GM18519 (cell line): ENCODE results near the gene ARPC4.
A peak's percentile ranks its signal among the peaks of the same experiment; 100 is the strongest.
"Not testable (repeated sequence)": the region's sequence is repeated elsewhere in the genome, so short reads cannot be mapped to it uniquely, and the experiment has no call there.

Source experiments
- ATAC-seq: cut with Tn5 transposase; IDR thresholded peaks from one replicate; pipeline ENCODE4 v1.9.1; 2021; ENCODE audit warnings: mild to moderate bottlenecking, moderate library complexity; ENCODE audit not compliant: unreplicated experiment, low FRiP score

Gene ARPC4

DNA sequence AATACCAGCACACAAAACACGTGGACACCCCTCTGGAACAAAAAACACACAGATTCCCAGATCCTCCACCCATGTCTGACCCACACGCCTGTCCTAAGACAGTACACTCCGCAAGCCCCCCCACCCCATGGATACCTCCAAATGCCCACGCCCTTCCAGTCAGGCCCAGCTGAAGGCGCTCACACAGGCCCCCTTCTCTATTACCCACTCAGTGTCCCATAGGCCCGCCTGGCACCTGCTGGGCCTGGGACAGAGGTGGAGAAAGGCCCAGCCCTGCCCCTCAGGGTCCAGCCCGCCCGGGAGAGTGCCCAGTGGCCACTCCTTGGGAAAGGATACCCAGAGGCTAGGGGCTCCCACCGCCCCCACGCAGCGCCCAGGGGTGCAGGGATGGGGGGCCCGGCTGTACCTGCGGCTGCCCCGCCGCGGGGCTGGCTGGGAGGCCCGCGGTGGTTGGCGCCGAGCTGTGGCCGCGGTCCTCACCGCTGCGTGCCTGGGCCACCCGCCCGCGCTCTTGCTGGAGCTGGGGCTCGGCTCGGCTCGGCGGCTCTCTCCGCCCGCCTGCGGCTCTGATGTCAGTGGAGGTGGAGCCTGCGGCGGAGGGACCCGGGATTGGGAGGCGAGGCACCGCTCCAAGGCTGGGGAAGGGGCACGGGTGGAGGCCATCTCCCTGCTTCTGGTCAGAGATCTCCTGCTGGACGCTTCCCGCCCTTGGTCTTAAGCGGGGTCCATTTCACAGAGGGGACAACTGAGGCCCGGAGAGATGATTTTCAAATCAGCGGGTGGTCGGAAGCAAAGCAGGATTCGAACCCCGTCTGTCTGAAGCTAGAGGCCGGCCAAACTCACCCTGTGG lies 23.2 kb upstream of the ARPC4 start, which contains the start of gene CAMK1:
CAMK1 (minus strand) TSS at position 522 of the 850 bp plus-strand sequence. CDS start 2,198 bp downstream, outside the sequence.
- no peak for ATAC-seq

DNA sequence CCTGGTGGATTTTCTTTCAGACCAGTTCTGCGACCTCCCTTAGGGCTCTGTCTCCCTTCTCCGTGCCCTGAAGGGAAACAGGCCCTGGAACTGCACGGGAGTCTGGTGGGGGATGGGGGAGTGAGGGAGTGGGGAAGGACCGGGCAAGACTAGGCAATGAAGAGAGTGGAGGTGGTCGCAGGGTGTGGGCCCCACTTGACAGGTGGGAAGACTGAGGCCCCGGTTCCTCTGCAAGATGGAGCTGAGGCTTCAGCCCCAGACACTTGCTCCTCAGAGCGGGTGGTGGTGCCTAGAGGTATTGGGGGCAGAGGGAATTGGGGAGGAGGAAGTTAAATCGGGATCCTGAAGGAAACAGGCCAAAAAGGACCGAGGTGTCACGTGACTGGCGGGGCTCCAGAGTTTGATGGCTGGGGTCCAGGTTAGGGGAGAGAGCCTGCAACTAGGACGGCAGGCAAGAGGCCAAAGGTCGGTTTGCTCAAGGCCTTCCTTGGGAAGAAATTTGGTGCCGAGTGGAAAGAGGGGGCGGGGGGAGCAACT lies 22.5 kb upstream of the ARPC4 start:
- ATAC-seq: no peak

GRCh38 chr3:9771007-9771406 lies 21.9 kb upstream of the ARPC4 start:
- not testable (repeated sequence) for ATAC-seq

- no peak for ATAC-seq
Measured at GRCh38 chr3:9776896-9777693, 15.8 kb upstream of the ARPC4 start.

- no peak for ATAC-seq
Measured at GRCh38 chr3:9777694-9778021, 15.2 kb upstream of the ARPC4 start.

DNA sequence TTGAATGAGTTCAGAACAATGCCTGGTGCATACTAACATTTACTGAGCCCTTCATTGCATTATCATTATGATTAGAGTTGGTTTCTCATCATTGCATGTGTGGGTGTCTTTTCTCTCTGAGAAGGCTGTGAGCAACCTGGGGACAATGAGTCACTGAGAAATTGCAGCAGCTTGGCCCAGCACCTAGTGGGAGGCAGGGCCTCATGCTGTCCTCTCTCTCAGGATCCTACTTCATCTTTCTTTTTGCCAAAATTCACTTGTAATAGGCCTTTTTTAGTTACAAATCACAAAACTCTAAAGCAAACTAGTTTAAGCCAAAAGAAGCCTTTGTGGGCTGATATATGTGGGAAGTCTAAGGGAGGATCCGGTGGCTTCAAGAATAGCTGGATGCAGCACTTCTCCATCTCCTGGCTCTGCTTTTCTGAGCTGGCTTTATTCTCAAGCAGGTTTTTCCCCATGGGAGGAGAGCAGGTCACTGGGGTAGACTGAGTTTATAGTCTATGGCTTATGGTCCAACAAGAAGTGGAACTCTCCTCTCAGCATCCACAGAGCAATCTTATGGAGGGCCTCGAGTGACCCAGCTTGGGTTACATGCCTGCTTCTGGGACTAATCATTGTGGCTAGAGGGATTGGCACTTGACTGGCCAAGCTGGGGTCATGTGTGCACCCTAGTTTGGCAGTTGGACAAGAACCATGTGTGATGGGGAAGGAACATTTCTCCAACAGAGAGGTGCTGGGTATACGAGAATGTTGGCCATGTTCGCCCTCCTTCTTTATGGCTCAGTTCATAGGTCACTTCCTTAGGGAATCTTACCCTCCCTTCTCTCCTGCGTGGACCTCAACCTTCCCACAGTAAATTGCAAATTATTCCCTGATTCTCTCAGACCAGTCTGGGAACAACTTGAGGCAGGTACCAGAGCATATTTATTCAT lies 14.5 kb upstream of the ARPC4 start:
- ATAC-seq: no peak

DNA sequence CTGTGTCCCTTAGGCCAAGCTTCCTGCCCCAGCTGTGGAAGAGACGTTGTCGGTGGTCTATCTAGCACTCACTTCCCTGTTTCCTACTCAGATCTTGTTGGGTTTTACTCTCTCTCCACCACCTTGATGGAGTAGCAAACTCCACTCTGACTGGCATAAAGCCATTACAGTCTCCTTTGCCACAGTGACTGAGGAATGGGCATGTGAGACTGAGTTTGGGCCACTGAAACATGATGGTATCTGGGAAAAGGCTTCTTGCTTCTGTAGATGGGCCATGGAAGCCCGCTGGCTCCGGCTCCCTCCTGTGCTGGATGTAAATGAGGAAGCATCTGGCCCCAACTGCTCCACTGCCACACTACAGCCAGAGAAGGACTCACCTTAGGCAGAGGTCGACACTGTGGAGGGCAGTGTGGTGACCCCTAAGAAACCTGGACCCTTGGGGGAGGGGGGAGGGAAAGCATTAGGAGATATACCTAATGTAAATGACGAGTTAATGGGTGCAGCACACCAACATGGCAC lies 13.7 kb upstream of the ARPC4 start:
- no peak for ATAC-seq

DNA sequence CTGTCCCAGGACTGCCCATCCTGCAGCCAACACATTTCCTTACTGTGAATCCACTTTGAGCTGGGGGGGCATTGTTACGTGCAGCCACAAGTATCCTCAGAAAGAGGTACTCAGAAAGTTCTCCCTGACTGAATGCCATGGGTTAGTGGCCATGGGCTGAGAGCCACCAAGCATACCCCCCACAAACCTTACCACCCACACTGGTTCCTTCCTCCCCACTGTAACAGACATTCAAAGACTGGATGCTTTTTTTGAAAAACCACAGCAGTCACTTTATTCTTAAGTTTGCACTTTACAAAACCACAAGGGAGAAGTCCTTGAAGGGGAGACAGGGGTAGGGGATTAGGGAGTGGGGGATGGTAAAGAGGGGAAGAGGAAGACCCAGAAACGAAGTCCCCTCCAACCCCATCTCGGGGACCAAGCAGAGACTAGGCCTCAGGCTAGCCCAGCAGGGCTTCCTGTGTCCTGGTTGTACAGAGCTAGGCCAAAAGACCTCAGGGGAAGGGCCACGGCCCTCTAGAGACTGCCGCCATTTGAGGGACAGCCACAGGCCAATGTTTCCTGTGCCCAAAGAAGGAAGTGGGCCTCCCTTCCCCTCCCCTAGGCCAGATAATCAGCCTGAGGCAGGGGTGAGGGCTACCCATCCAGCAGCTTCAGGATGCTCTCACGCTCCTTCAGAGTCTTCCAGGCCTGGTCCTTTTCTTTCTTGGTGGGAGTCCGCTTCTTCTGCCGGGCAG lies 13.0 kb upstream of the ARPC4 start:
- peak; percentile 48 for ATAC-seq

GRCh38 chr3:9780458-9780812 lies 12.4 kb upstream of the ARPC4 start:
- no peak for ATAC-seq

- no peak for ATAC-seq
Measured at GRCh38 chr3:9780910-9781309, 12.0 kb upstream of the ARPC4 start.

DNA sequence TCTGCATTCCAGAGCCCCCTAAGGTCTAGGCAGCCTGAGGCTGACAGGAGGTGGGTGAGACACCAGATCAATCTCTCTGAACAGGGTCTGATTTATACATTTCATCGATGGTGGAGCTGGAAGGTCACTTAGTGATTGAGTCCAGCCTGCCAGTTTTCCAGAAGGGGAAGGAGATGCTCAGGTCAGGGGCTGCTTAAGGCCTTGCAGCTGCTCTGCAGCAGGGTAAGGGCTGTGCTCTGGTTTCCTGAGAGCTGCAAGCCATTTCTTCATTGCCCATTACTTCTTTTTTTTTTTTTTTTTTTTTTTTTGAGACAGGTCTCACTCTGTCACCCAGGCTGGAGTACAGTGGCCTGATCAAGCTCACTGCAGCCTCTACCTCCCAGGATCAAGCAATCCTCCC lies 11.3 kb upstream of the ARPC4 start:
- no peak for ATAC-seq

DNA sequence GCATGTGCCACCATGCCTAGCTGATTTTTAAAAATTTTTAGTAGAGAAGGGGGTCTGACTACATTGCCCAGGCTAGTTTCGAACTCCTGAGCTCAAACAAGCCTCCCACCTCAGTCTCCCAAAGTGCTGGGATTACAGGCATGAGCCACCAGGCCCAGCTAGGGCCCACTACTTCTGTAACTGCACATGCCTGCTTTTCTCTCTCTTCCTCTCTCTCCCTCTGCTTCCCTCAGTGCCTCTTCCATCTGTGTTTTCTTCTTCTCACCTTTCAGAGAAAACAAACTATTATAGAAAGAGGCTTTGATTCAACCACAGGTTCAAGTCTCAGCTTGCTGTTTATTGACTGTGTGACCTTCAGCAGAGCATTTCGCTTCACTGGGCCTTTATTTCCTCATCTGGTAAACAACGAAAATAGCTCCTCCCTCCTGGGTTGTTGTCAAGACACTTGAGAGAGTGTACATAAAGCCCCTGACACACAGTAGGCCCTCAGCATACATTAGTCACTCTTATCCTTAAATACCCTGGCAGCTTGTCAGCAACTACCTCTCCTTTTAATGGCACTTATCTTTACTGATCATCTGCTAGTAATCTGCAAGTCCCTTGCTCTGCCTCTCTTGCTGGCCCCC lies 10.8 kb upstream of the ARPC4 start:
- ATAC-seq: no peak

GRCh38 chr3:9782770-9783169 lies 10.1 kb upstream of the ARPC4 start:
- no peak for ATAC-seq

- no peak for ATAC-seq
Measured at GRCh38 chr3:9783954-9784353, 8.9 kb upstream of the ARPC4 start.

DNA sequence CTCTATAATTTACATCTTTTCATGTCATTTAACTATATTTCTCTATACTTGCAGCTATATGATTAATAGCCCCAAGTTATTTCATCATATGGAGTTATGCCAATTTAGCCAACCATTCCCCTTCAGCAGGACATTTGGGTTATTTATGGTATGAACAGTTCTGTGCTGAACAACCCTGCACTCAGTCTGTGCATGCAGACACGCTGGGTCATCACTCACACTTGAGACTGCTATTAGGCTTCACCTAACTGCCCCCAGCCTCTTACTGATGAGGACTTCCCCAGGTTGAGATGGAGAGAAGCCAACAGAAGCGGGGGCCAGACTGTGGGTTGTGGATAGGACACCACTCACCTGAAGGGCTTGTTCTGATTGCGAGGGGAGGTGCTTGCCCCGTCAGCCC lies 7.9 kb upstream of the ARPC4 start:
- ATAC-seq: no peak

- no peak for ATAC-seq
Measured at GRCh38 chr3:9785602-9786001, 7.3 kb upstream of the ARPC4 start.

DNA sequence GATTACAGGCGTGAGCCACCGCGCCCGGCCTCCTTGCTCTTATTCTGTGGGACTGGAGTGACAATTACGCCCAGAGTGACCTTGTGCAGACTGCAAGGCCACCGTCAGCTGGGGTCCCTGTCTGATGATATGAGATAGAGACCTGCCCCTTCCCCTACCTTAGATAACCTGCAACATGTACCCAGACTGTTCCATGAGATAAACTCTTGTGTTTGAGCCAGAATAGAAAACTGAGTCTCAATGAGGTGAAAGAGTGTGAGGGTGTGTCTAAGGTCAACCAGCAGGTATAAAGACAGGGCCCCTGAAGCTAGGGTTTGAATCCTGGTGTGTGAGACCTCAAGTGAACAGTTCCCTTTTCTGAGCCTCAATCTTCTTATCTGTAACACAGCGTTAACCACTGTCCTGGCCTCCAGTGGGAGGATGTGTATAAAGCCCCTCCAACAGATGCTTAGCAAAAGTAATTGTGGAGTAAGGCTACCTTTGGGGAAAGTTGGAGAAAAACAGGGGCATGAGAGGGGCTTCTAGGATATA lies 6.6 kb upstream of the ARPC4 start:
- ATAC-seq: no peak

DNA sequence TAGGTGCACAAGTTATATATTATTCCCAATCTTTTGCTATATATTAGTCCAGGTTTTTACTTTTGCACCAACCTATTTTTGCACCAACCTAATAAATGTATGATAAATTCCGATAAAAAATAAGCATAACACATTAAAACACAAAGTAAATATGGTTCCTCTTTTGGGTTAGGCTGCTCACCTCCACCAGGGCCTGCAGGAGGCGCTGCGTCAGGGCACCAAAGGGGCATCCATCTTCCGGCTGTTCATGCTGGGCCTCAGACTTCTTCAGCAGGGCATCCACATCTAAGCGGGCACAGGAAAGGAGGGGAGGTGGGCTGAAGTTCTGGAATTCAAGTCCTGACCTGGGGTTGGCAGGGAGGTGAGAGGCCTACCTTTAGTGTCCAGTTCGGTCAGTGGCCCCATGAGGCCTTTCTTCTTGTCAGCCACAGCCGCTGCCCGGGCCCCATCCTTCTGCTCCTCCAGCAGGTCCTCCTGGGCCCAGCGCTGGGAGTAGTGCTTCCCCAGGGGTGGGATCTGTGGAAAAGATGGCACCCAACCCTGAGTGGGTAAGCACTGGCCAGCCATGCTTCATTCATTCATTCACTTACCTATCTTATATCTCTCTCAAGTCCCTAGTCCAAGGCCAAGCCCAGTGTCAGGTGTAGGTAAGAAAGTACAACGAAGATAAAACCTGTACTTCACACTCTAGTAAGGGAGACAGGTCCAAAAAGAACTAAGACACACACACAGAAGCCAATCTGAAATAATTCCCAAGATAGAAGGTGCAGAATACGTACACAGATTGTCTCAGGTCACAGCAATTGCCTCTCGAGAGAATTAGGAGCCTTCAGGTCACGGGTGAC lies 5.8 kb upstream of the ARPC4 start:
- ATAC-seq: no peak
